ENCODE results near the gene UCK2. TPM values are rescaled to one million over a fixed set of nuclear protein-coding genes. Genes with fewer than 3 reads are reported as not detected.

The UCK2 gene
- total and polyA plus RNA-seq, 2 donors (not counting 1 experiment from before 2014, with no cell fraction given): 8.9 to 11.5 TPM

DNA sequence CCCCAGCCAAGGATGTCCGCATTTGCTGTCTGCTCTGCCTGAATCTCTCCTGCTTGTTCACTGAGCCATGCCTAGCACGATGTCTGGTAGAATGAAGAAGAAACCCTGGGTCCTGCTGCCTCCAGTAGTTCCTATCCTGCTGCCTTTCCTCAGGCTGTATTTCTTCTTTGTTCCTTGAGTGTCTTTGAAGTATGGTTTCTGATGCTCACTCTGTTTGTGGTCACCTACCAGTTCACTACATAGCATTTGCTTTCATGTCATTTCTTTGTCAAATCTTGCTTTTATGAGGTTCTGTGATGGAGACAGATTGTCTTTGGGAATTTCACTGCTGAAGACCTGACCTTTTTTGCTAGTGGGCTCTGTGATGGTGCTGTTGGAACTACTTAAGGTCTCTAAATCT lies 5.9 kb downstream of the UCK2 start:
- intact Hi-C loops (cut with micrococcal nuclease): no loop called here
- no peaks in the 10 kb centered on the region for H3K36me3 ChIP-seq (replicated peaks in 1 of 2; ENCODE audit: control extremely low read depth in 1 of 2, control insufficient read depth in 1 of 2, extremely low read depth in 1 of 2, insufficient read depth in 2 of 2, low read length in 1 of 2)
- no peak overlapping the region for H3K4me3 Mint-ChIP-seq
- H3K27me3 ChIP-seq (replicated peaks in 1 of 4; ENCODE audit: control extremely low read depth in 1 of 4, control insufficient read depth in 3 of 4, insufficient read depth in 4 of 4, low read length in 3 of 4): no peaks in the 10 kb centered on the region
- WGBS (ENCODE audit: insufficient coverage): 88% methylated on average over 2 of the region's 2 CpGs
- POLR2A ChIA-PET: no interaction called here
- TF ChIP-seq EZH2 (IDR thresholded peaks at IDR 0.05; ENCODE audit: borderline replicate concordance, insufficient read depth, low read depth, low read length, poor library complexity, severe bottlenecking): no peak
- no peak overlapping the region for H3K27ac Mint-ChIP-seq
- CTCF ChIA-PET: no interaction called here
- no peaks in the 10 kb centered on the region for H4K20me1 ChIP-seq (ENCODE audit: control insufficient read depth, insufficient read depth, low read length, poor library complexity, severe bottlenecking)
- no peak overlapping the region for H2AFZ ChIP-seq (ENCODE audit: insufficient read depth, low read depth, low read length, poor library complexity, severe bottlenecking)
- H3K4me1 Mint-ChIP-seq: peaks cover 12% of the 10 kb centered on the region
- no peaks in the 10 kb centered on the region for H3K9me3 ChIP-seq (ENCODE audit: control extremely low read depth in 1 of 3, control insufficient read depth in 2 of 3, insufficient read depth in 1 of 3, low read length in 2 of 3)
- no peak overlapping the region for H3K27ac ChIP-seq (ENCODE audit: low read length in 2 of 2)
- no peak for DNase-seq
- H3K4me1 ChIP-seq (ENCODE audit: control insufficient read depth in 2 of 2, insufficient read depth in 2 of 2, low read length in 2 of 2): peaks cover 9 to 10% of the 10 kb centered on the region in 2 donors
- no peak overlapping the region for H3K4me3 ChIP-seq (ENCODE audit: control extremely low read depth in 1 of 5, extremely low read depth in 1 of 5, insufficient read depth in 1 of 5, low read depth in 2 of 5, low read length in 4 of 5)
- H3K9me3 Mint-ChIP-seq (ENCODE audit: insufficient read depth): no peaks in the 10 kb centered on the region
- no peaks in the 10 kb centered on the region for H3K27me3 Mint-ChIP-seq
- ATAC-seq (ENCODE audit: low read depth): no peak
- H3K79me2 ChIP-seq (ENCODE audit: control insufficient read depth, insufficient read depth, low read length): peaks cover 17% of the 10 kb centered on the region
- H3K4me2 ChIP-seq (replicated peaks; ENCODE audit: low read depth, low read length, poor library complexity, severe bottlenecking): no peak overlapping the region
- H3K9ac ChIP-seq (ENCODE audit: low read length): no peak overlapping the region

DNA sequence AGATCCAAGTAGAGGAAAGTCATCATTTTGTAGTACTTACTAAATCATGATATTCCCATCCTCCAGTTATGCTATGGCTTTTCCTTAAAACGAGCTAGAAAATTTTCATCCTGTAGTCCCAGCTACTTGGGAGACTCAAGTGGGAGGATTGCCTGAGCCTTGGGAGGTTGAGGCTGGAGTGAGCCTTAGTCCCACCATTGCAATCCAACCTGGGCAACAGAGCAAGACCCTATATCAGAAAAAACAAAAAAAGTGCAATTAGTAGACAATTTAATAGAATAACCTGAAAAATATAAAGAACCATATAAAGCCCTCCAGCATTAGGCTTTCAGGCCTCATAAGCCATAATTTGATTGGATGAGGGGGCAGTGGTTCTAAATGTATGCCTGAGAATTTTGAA lies 6.8 kb downstream of the UCK2 start:
- no peak overlapping the region for H2AFZ ChIP-seq (ENCODE audit: insufficient read depth, low read depth, low read length, poor library complexity, severe bottlenecking)
- no peaks in the 10 kb centered on the region for H3K27me3 ChIP-seq (replicated peaks in 1 of 4; ENCODE audit: control extremely low read depth in 1 of 4, control insufficient read depth in 3 of 4, insufficient read depth in 4 of 4, low read length in 3 of 4)
- Mint-ChIP-seq H3K4me3 (no peak overlapping the region), H3K9me3 (ENCODE audit: insufficient read depth) (no peaks in the 10 kb centered on the region), H3K27me3 (no peaks in the 10 kb centered on the region), H3K27ac (no peak overlapping the region), H3K4me1 (peaks cover 5% of the 10 kb centered on the region)
- H3K4me3 ChIP-seq (ENCODE audit: control extremely low read depth in 1 of 5, extremely low read depth in 1 of 5, insufficient read depth in 1 of 5, low read depth in 2 of 5, low read length in 4 of 5): no peak overlapping the region
- ChIA-PET POLR2A (no interaction called here), CTCF (no interaction called here)
- peaks cover 20% of the 10 kb centered on the region for H3K79me2 ChIP-seq (ENCODE audit: control insufficient read depth, insufficient read depth, low read length)
- no peak for DNase-seq
- H3K9me3 ChIP-seq (ENCODE audit: control extremely low read depth in 1 of 3, control insufficient read depth in 2 of 3, insufficient read depth in 1 of 3, low read length in 2 of 3): no peaks in the 10 kb centered on the region
- no peaks in the 10 kb centered on the region for H4K20me1 ChIP-seq (ENCODE audit: control insufficient read depth, insufficient read depth, low read length, poor library complexity, severe bottlenecking)
- no peak overlapping the region for H3K27ac ChIP-seq (ENCODE audit: low read length in 2 of 2)
- no CpG with 5 or more reads among the region's 1 CpG for WGBS (ENCODE audit: insufficient coverage)
- H3K4me2 ChIP-seq (replicated peaks; ENCODE audit: low read depth, low read length, poor library complexity, severe bottlenecking): no peak overlapping the region
- no peak overlapping the region for H3K9ac ChIP-seq (ENCODE audit: low read length)
- intact Hi-C loops (cut with micrococcal nuclease): no loop called here
- TF ChIP-seq EZH2 (IDR thresholded peaks at IDR 0.05; ENCODE audit: borderline replicate concordance, insufficient read depth, low read depth, low read length, poor library complexity, severe bottlenecking): no peak
- TF ChIP-seq, protein P1, sequence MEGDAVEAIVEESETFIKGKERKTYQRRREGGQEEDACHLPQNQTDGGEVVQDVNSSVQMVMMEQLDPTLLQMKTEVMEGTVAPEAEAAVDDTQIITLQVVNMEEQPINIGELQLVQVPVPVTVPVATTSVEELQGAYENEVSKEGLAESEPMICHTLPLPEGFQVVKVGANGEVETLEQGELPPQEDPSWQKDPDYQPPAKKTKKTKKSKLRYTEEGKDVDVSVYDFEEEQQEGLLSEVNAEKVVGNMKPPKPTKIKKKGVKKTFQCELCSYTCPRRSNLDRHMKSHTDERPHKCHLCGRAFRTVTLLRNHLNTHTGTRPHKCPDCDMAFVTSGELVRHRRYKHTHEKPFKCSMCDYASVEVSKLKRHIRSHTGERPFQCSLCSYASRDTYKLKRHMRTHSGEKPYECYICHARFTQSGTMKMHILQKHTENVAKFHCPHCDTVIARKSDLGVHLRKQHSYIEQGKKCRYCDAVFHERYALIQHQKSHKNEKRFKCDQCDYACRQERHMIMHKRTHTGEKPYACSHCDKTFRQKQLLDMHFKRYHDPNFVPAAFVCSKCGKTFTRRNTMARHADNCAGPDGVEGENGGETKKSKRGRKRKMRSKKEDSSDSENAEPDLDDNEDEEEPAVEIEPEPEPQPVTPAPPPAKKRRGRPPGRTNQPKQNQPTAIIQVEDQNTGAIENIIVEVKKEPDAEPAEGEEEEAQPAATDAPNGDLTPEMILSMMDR (IDR thresholded peaks at IDR 0.05): no peak
- H3K4me1 ChIP-seq (ENCODE audit: control insufficient read depth in 2 of 2, insufficient read depth in 2 of 2, low read length in 2 of 2): peaks cover 2 to 4% of the 10 kb centered on the region in 2 donors
- ATAC-seq (ENCODE audit: low read depth): no peak
- H3K36me3 ChIP-seq (replicated peaks in 1 of 2; ENCODE audit: control extremely low read depth in 1 of 2, control insufficient read depth in 1 of 2, extremely low read depth in 1 of 2, insufficient read depth in 2 of 2, low read length in 1 of 2): no peaks in the 10 kb centered on the region

All from B cell (primary cell).